ENCODE measurements around the gene ABCB4. TPM values are rescaled to one million over a fixed set of nuclear protein-coding genes. Genes with fewer than 3 reads are reported as not detected.

Gene ABCB4
- total RNA-seq, 2 donors from 2014 or later: 0.37 to 0.78 TPM

GRCh38 chr7:87447116-87447635 lies 28.3 kb downstream of the ABCB4 start:
- ATAC-seq (no peak), DNase-seq (no peak)
- intact Hi-C loops (cut with DNase I, micrococcal nuclease): no loop called here

GRCh38 chr7:87445897-87446296 lies 29.6 kb downstream of the ABCB4 start:
- ATAC-seq: no peak
- intact Hi-C loops (cut with DNase I, micrococcal nuclease): no loop called here
- no peak for DNase-seq

GRCh38 chr7:87435546-87435945 lies 39.9 kb downstream of the ABCB4 start:
- ATAC-seq (no peak), DNase-seq (no peak)
- intact Hi-C loops (cut with DNase I, micrococcal nuclease): no loop called here

- intact Hi-C loops (cut with DNase I, micrococcal nuclease): no loop called here
- ATAC-seq (no peak), DNase-seq (no peak)
Observed at GRCh38 chr7:87432536-87432935, 42.9 kb downstream of the ABCB4 start.

GRCh38 chr7:87427288-87427687 lies 48.2 kb downstream of the ABCB4 start:
- DNase-seq (no peak), ATAC-seq (no peak)
- intact Hi-C loops (cut with DNase I, micrococcal nuclease): no loop called here

- ATAC-seq (no peak), DNase-seq (no peak)
- intact Hi-C loops (cut with DNase I, micrococcal nuclease): no loop called here
Observed at GRCh38 chr7:87426160-87426559, 49.3 kb downstream of the ABCB4 start.

GRCh38 chr7:87424075-87424474 lies 51.4 kb downstream of the ABCB4 start:
- ATAC-seq (peak; percentile 59), DNase-seq (no peak)
- intact Hi-C loops (cut with DNase I, micrococcal nuclease): no loop called here

GRCh38 chr7:87420173-87420572 lies 55.3 kb downstream of the ABCB4 start:
- ATAC-seq (no peak), DNase-seq (no peak)
- intact Hi-C loops (cut with DNase I, micrococcal nuclease): no loop called here

- intact Hi-C loops (cut with DNase I, micrococcal nuclease): loop anchor here in 1 of 2 donors (10.0 kb wide), 1 partner anchor 102 kb away; no protein-coding TSS in a partner anchor
- DNase-seq (peak in 1 of 2 donors; percentile 77), ATAC-seq (peak; percentile 75)
Observed at GRCh38 chr7:87416682-87417587, 58.5 kb downstream of the ABCB4 start.

GRCh38 chr7:87414794-87415188 lies 60.7 kb downstream of the ABCB4 start:
- intact Hi-C loops (cut with DNase I, micrococcal nuclease): loop anchor here in 1 of 2 donors (10.0 kb wide), 1 partner anchor 100 kb away; no protein-coding TSS in a partner anchor
- no peak for ATAC-seq
- no peak for DNase-seq

GRCh38 chr7:87413951-87414793 lies 61.3 kb downstream of the ABCB4 start:
- intact Hi-C loops (cut with DNase I, micrococcal nuclease): loop anchor here in 1 of 2 donors (10.0 kb wide), 1 partner anchor 99 kb away; no protein-coding TSS in a partner anchor
- DNase-seq (no peak), ATAC-seq (no peak)

- no peak for DNase-seq
- no peak for ATAC-seq
- intact Hi-C loops (cut with DNase I, micrococcal nuclease): loop anchor here in 1 of 2 donors (10.0 kb wide), 1 partner anchor 98 kb away; no protein-coding TSS in a partner anchor
Observed at GRCh38 chr7:87413029-87413428, 62.5 kb downstream of the ABCB4 start.

- intact Hi-C loops (cut with DNase I, micrococcal nuclease): loop anchor here in 1 of 2 donors (10.0 kb wide), 1 partner anchor 96 kb away; no protein-coding TSS in a partner anchor
- no peak for DNase-seq
- ATAC-seq: no peak
Observed at GRCh38 chr7:87411186-87411585, 64.3 kb downstream of the ABCB4 start.

- no peak for DNase-seq
- ATAC-seq: no peak
- intact Hi-C loops (cut with DNase I, micrococcal nuclease): no loop called here
Observed at GRCh38 chr7:87404674-87405073, 70.8 kb downstream of the ABCB4 start.

- intact Hi-C loops (cut with DNase I, micrococcal nuclease): no loop called here
- DNase-seq (no peak), ATAC-seq (no peak)
Observed at GRCh38 chr7:87398446-87398845, 77.0 kb downstream of the ABCB4 start.

GRCh38 chr7:87395442-87396020 lies 79.9 kb downstream of the ABCB4 start:
- ATAC-seq: no peak
- DNase-seq: no peak
- intact Hi-C loops (cut with DNase I, micrococcal nuclease): no loop called here

- no peak for DNase-seq
- no peak for ATAC-seq
- intact Hi-C loops (cut with DNase I, micrococcal nuclease): no loop called here
Observed at GRCh38 chr7:87391020-87391701, 84.3 kb downstream of the ABCB4 start.

GRCh38 chr7:87380905-87381304 lies 94.6 kb downstream of the ABCB4 start:
- ATAC-seq (no peak), DNase-seq (no peak)
- intact Hi-C loops (cut with DNase I, micrococcal nuclease): no loop called here

Data from left colon (tissue), 2 donors.